Heart left ventricle (tissue), 13 donors: ENCODE measurements around the gene CLNK.

Experiments
- POLR2A ChIP-seq, 2 donors: fragments of 450-650 bp; IDR thresholded peaks; one replicate each; pipeline ENCODE4 v1.6.1; 2017; ENCODE audit warnings: antibody characterized with exemption in 2 of 2, mild to moderate bottlenecking in 2 of 2, moderate library complexity in 2 of 2
- TF ChIP-seq, protein P1 (sequence below), 12 donors: fragments of 200-600 bp; sonication (generic) in 4 of 12; IDR thresholded peaks; one replicate each; pipeline versions ENCODE4 v1.5.0 to v1.8.0; 2018 to 2022; ENCODE audit warnings: antibody characterized with exemption in 12 of 12, mild to moderate bottlenecking in 5 of 12
- donor health status: ischemic (EF 13 %, LVEDD 7.1; RV severe dilation, severe dysfunction).
- donor health status: DM: no; HTN: yes; CAD: no.
- donor health status: DM: no; HTN: no; CAD: no.
- donor health status: ischemic (EF 25% LVEDD 6.9; RV normal size, moderate dysfunction).
- donor health status: ischemic (EF 25% LVEDD 5.7; RV mildly dilated, moderate dysfunction).
- donor health status: ischemic (EF 35%, LVEDD 5.7; RV mildly dilated, moderate dysfunction).
- donor health status: nonischemic (EF 11% LVEDD 7.7; RV severe dilation, severe dysfunction).
- donor health status: DM: yes; HTN: yes; CAD: no.
- donor health status: PGD.
- donor health status: ischemic (EF 29% LVEDD 5.4; RV normal size, mild dysfunction).
- donor health status: nonischemic (EF 23%, LVEDD 6.1; RV moderate dilation, normal function).

- TF ChIP-seq, protein P1, sequence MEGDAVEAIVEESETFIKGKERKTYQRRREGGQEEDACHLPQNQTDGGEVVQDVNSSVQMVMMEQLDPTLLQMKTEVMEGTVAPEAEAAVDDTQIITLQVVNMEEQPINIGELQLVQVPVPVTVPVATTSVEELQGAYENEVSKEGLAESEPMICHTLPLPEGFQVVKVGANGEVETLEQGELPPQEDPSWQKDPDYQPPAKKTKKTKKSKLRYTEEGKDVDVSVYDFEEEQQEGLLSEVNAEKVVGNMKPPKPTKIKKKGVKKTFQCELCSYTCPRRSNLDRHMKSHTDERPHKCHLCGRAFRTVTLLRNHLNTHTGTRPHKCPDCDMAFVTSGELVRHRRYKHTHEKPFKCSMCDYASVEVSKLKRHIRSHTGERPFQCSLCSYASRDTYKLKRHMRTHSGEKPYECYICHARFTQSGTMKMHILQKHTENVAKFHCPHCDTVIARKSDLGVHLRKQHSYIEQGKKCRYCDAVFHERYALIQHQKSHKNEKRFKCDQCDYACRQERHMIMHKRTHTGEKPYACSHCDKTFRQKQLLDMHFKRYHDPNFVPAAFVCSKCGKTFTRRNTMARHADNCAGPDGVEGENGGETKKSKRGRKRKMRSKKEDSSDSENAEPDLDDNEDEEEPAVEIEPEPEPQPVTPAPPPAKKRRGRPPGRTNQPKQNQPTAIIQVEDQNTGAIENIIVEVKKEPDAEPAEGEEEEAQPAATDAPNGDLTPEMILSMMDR (IDR thresholded peaks at IDR 0.05): no peak
- TF ChIP-seq POLR2A (IDR thresholded peaks at IDR 0.05): no peak
Measured at GRCh38 chr4:10462876-10463275, 221.7 kb downstream of the CLNK start.
